NCI-H2107 treated with DMSO at 0.1 percent for 48 hours (cell line): ENCODE data around the gene GORAB.

Experiments used
- DNase-seq: peaks from one replicate; lab custom pipeline; 2025; ENCODE audit not compliant: unreplicated experiment; lab: John Stamatoyannopoulos, UW

GORAB gene

GRCh38 chr1:170537798-170538503 is 6.0 kb downstream of the GORAB start:
- DNase-seq: no peak

DNA sequence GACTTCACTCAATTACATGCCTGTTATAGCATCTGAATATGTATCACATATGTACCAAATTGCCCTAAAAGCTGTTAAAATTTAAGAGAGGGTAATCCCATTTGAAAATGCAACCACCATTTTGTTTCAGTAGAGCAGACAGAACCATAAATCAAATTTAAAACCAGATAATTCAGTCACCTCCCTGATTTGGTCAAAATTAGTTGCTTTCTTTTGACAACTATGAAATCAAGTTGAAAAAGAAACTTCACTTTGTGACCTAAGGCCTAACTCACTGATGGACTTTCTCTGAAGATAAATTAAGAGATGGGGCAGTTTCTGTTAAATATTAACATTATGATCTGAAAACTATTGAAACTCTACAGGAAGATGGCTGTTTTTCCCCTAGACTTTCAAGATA is 6.7 kb downstream of the GORAB start:
- DNase-seq: no peak

- DNase-seq: no peak
These were observed 7.2 kb downstream of the GORAB start for GRCh38 chr1:170539154-170539553.

DNA sequence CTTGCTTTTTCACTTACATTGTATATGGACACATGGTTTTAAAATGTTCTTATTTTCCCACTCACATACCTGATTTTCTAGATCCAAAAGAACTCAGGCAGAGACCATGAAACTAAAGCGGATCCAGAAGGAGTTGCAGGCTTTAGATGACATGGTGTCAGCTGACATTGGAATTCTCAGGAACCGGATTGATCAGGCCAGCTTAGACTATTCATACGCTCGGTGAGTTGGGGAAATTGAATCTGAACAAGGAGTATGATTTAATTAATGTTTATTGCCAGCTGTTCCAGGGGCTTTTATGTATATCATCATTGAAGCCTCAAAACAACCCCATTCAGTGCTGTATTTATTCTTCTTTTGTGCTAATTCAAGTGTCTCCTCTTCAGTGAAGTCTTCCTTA is 12.7 kb downstream of the GORAB start:
- no peak for DNase-seq

GRCh38 chr1:170545476-170545875 is 13.5 kb downstream of the GORAB start:
- no peak for DNase-seq

DNA sequence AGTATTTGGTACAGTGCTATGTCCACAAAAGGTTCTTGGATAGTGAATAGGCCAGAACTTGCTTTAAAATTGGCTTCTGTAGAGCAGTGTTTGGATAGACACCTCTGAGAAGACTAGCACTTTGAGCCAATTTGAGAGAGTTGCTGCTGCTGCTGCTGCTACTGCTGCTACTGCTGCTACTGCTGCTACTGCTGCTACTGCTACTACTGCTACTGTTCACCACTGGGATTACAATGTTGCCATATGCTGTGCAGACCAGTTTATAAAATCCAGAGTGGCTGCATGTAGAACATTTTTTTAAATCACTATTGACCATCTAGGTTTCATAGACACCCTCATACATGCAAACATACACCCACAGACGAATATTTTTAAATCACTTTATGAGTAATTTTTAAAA is 15.3 kb downstream of the GORAB start:
- no peak for DNase-seq

DNA sequence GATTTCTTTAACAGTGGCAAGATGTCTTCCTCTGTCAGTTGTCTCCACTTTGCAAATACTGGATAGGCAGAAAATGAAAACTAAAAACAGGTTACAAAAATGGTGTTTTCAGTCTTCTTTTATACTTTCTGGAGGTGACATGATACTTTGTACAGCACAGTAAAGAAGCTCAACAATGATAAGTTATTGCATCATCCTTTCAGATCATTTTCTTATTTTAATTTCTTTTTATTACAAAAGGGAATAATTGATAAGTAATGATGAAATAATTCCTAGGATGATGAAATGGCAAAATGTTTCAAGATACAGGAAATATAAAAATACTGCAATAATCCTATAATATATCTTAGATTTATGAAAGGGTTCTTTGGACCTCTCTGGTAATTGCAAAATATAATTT is 16.5 kb downstream of the GORAB start:
- no peak for DNase-seq

DNA sequence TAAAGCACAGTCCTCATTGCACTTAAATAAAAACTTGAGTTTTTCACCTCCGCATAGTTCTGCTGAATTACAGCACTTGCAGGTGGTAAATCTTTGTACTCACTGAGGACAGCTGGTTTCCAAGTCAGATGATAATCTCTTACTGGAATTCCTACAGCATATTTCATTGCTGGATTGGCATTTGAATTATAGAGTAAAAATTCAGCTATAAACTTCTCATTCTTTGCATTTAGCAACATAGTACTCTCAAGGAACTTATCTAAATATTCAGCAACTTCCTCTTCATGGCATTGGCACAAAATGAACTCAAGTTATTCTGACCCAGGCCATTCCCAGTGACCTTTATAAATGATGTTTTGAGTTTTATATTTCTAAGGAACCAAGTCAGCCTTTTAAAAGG is 23.4 kb downstream of the GORAB start:
- no peak for DNase-seq

DNA sequence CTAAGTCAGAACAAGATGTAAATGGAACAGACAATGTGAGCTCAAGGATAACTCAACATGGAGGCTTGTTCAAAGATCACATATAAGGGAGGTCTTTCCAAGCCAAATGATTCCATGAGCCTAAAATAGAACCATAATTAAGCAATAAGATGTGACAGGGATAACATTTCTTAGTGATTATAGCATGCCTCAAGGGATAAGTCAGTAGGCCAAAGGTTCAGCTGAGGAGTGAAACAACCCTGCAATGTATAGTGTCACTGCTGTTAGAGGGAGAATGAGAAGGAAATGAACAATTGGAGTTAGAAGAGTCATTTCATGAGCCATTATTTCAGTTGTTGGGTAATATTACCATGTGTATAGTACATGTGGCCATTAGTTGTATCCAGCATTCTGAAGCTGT is 25.0 kb downstream of the GORAB start:
- no peak for DNase-seq

- DNase-seq: no peak
These were observed 26.8 kb downstream of the GORAB start for GRCh38 chr1:170558731-170559130.

DNA sequence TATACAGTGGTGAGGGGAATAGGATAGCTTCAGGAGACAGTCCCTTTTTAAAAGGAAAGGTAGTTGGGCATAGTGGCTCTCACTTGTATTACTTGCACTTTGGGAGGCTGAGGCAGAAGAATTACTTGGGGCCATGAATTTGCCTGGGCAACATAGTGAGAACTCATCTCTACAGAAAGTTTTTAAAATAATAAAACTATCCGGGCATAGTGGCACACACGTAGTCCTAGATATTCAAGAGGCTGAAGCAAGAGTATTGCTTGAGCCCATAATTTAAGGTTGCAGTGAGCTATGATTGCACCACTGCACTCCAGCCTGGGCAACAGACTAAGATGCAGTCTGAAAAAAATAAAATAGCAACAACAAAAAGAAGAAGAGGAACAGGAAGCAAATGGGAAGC is 27.2 kb downstream of the GORAB start:
- DNase-seq: no peak

DNA sequence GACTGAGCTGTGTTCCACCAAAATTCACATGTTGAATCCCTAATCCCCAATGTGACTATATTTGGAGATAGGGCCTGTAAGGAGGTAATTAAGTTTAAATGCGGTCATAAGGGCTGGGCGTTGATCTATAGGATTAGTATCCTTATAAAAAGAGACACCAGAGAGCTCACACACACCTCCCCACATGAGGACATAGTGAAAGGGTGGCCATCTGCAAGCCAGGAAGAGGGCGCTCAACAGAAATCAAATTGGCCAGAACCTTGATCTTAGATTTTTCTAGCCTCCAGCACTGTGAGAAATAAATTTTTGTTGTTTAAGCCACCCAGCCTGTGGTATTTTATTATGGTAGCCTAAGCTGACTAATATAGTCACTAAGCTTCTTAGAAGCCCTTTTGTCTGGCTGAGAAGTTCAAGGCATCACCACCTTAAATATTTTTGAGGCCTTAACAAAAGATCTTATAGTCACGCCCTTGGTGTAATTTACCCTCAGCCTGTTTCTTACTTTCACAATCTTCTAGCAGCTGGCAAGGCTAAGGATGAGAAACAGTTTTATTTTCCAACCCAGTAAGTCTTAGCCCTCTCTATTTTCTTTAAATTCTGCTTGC is 28.8 kb downstream of the GORAB start:
- no peak for DNase-seq

GRCh38 chr1:170562646-170563338 is 30.8 kb downstream of the GORAB start:
- no peak for DNase-seq

DNA sequence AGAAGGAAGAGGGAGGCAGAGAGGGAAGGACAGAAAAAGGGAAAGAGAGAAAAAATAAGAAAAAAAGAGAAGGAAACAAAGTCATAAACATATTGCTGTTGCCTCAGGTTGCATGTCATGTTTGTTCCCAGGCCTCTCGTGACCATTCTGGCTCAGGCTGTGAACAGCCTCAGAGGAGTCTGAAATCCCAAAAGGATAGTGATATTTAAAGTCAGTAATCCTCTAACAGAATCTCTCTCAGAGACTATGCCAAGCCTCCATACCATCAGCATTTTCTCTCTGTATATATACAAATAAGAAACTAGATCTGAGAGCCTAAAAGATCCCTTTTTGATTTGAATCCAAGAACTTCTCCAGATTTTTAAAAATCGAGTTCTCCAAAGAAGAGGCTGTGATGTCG is 35.2 kb downstream of the GORAB start:
- no peak for DNase-seq

GRCh38 chr1:170568197-170568596 is 36.2 kb downstream of the GORAB start:
- DNase-seq: no peak

GRCh38 chr1:170576980-170577379 is 45.0 kb downstream of the GORAB start:
- DNase-seq: no peak

DNA sequence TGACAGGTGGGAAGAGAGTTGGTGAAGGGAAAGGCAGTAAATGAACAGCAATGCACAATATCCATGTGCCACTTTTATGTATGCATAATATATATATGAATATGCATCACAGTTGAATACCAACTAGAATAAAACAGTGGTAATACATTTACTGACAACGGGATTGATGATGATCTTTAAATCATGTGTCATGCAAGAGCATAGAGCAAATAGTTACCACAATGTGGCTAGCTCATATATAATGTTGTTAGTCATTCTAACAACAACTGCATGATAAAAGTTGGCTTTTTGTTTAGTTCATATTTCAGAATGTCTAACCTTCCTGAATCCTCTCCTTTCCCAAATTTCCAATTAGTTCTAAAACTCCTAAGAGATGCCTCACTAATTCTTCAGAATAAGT is 46.4 kb downstream of the GORAB start:
- DNase-seq: no peak

- DNase-seq: no peak
These were observed 48.9 kb downstream of the GORAB start for GRCh38 chr1:170580636-170581440.

DNA sequence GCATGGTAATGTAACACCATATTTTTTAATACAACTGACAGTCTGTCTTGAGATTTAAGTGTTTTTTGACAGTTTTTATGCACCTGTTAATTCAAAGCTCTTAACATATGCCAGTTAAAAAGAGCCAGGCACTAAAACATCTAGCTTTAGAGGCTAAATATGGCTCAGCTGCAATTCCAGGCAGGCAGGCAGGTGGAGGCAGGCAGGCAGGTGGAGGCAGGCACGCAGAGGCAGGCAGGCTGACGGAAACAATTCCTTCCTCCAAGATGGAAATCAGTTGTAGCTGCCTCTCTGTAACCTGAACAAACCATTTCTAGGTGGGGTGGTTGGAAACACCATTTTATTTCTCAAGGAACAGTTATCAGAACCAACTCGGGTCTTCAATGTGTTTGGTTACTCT is 51.2 kb downstream of the GORAB start:
- no peak for DNase-seq

DNA sequence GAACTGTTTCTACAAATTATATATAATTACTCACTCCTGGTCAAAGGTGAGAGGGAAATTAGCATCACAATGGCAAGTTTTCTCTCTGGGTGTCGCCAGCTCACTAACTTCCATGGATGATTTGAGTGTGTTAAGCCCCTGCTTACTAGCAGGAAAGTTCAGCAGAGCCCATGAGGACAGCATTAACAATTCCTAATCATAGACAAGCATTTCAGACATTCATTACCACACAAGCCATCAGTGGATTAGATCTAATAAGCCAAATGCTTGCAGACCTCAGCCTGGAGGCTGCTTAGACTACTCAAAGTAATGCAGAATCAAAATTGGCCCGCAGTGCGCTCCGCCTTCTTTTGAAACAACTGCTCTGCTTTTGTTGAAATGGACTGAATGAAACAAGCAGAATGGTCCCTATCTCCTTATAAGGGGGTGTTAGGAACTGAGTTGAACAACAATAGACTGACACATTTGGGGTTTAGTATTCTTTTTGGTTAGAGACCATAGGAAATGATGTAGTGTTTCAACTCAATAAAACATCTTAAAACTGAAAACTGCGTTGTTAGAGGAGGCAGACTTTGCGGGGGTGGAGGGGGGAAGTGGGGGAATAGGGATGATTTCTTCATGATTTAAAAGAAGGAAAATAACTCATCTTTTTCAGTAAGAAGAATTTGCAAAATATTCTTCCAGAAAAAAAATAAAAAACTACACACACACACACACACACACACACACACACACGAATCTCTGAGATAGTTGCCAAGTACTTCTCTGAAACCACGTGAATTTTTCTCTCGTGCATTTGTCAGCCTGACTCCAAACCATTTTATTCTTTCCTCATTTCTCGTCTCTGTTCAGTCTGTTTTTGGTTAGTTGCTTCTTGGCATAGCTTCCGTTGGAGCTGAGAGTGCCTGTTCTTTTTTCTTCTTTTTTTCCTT is 54.6 kb downstream of the GORAB start:
- no peak for DNase-seq

DNA sequence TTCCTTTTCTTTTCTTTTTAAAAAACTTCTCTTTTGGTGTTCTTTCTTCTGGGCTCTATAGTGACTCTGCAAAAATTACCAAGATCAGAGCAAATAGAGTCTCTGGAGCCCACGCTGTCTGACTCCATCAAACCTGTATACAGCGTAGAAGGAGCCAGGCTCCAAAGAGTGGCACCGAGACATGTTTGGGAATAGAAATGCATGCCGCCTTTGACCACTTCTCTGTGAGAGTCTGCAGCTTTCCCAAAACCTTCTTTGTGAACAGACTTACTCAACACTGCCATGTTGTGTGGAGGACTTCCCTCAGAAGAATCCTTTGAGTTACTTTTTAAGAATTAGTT is 55.3 kb downstream of the GORAB start:
- no peak for DNase-seq
